Prostate gland (tissue), 2 donors: ENCODE measurements around the gene CA5A.

ENCODE experiments used
- POLR2A ChIP-seq: fragments of 450-650 bp; IDR thresholded peaks from one replicate; pipeline ENCODE4 v1.6.1; 2016; ENCODE audit warnings: antibody characterized with exemption, mild to moderate bottlenecking
- TF ChIP-seq, protein P1 (sequence below), 4 experiments: fragments of 200-600 bp in 2 of 4; fragments of 450-650 bp in 2 of 4; sonication (generic) in 2 of 4; IDR thresholded peaks; 1 replicate in 3 of 4; 2 replicates in 1 of 4; pipeline ENCODE4 v1.5.1; 2016 to 2019; ENCODE audit warnings: antibody characterized with exemption in 4 of 4, mild to moderate bottlenecking in 2 of 4, moderate library complexity in 2 of 4

DNA sequence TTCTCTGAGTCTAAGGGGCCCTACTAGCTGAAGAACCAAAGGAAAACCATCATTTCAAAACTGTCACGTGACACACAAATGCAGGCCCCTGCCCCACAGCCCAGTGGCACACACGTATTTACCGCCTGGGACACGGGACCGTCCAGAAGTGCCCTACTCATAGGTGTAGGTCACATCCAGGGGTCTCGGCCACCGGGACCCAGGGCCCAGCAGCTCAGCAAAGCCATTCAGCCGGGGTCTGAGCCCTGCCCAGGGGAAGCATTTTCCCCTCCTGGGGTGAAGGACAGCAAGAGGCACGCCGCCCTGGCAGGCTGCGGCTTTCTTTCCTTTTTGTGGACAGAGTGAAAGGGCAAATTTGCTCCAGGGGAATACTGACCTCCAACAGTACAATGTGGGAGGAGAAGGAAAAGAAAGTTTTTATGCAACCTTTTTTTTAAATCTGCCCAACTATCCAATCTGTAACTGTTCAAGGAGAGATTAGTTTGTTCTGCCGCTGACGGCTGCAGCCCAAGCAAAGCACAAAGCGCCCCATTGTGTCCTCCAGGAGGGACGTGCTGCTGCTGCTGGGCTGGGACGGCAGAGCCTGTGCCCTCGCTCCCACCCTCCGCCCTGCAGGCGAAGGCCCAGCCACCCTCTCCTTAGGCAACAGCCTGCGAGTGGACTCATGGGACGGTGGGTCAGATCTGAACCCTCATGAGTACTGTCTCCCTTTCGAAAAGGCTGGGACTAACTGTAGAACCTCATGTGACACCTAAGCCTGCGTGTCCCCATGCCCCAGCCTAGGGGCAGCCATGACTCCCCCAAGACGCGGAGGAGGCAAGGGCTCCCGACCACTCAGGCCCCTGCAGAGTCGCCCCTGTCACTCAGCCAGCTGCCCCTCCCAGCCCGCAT lies 88.3 kb downstream of the CA5A start:
- TF ChIP-seq, protein P1, sequence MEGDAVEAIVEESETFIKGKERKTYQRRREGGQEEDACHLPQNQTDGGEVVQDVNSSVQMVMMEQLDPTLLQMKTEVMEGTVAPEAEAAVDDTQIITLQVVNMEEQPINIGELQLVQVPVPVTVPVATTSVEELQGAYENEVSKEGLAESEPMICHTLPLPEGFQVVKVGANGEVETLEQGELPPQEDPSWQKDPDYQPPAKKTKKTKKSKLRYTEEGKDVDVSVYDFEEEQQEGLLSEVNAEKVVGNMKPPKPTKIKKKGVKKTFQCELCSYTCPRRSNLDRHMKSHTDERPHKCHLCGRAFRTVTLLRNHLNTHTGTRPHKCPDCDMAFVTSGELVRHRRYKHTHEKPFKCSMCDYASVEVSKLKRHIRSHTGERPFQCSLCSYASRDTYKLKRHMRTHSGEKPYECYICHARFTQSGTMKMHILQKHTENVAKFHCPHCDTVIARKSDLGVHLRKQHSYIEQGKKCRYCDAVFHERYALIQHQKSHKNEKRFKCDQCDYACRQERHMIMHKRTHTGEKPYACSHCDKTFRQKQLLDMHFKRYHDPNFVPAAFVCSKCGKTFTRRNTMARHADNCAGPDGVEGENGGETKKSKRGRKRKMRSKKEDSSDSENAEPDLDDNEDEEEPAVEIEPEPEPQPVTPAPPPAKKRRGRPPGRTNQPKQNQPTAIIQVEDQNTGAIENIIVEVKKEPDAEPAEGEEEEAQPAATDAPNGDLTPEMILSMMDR (IDR thresholded peaks at IDR 0.05) = no peak
- TF ChIP-seq POLR2A = no peak
